Measurements from ENCODE around the gene PCDH18. TPM values are rescaled to one million over a fixed set of nuclear protein-coding genes. Genes with fewer than 3 reads are reported as not detected.

Gene PCDH18
- under 1 TPM; 0.07 to 0.12 TPM for total RNA-seq

GRCh38 chr4:137531986-137532868 lies at the start of gene PCDH18:
Gene PCDH18 (minus strand): TSS chr4:137532494. CDS start chr4:137532088, 406 bp downstream.
- intact Hi-C loops (cut with micrococcal nuclease): no loop called here
- peaks cover 3% of the 10 kb centered on the region for H3K4me1 Mint-ChIP-seq (ENCODE audit: low read depth)
- no peaks in the 10 kb centered on the region for H3K36me3 Mint-ChIP-seq
- no peak within 1 kb of the TSS for H3K27ac Mint-ChIP-seq
- DNase-seq: peak; percentile 38
- ChIA-PET POLR2A (no interaction called here), CTCF (no interaction called here)
- no peak within 1 kb of the TSS for H3K4me3 Mint-ChIP-seq
- no peaks in the 10 kb centered on the region for H3K9me3 Mint-ChIP-seq
- H3K27me3 Mint-ChIP-seq: no peaks in the 10 kb centered on the region

- no peak overlapping the region for H3K4me3 Mint-ChIP-seq
- CTCF ChIA-PET: no interaction called here
- H3K9me3 Mint-ChIP-seq: peaks cover 3% of the 10 kb centered on the region
- intact Hi-C loops (cut with micrococcal nuclease): no loop called here
- no peak overlapping the region for H3K27ac Mint-ChIP-seq
- no peak for DNase-seq
- POLR2A ChIA-PET: no interaction called here
- H3K4me1 Mint-ChIP-seq (ENCODE audit: low read depth): no peaks in the 10 kb centered on the region
- H3K36me3 Mint-ChIP-seq: no peaks in the 10 kb centered on the region
- no peaks in the 10 kb centered on the region for H3K27me3 Mint-ChIP-seq
These were observed 44.2 kb upstream of the PCDH18 start for GRCh38 chr4:137576446-137576845.

GRCh38 chr4:137572647-137573046 lies 40.4 kb upstream of the PCDH18 start:
- Mint-ChIP-seq H3K27ac (no peak overlapping the region), H3K36me3 (no peaks in the 10 kb centered on the region), H3K4me3 (no peak overlapping the region), H3K9me3 (peaks cover 13% of the 10 kb centered on the region), H3K4me1 (ENCODE audit: low read depth) (no peaks in the 10 kb centered on the region), H3K27me3 (no peaks in the 10 kb centered on the region)
- intact Hi-C loops (cut with micrococcal nuclease): no loop called here
- DNase-seq: no peak
- POLR2A ChIA-PET: no interaction called here
- CTCF ChIA-PET: no interaction called here

- Mint-ChIP-seq H3K36me3 (no peaks in the 10 kb centered on the region), H3K27me3 (no peaks in the 10 kb centered on the region), H3K4me1 (ENCODE audit: low read depth) (no peaks in the 10 kb centered on the region), H3K4me3 (no peak overlapping the region), H3K27ac (no peak overlapping the region), H3K9me3 (peaks cover 15% of the 10 kb centered on the region)
- intact Hi-C loops (cut with micrococcal nuclease): no loop called here
- ChIA-PET POLR2A (no interaction called here), CTCF (no interaction called here)
- no peak for DNase-seq
These were observed 39.9 kb upstream of the PCDH18 start for GRCh38 chr4:137572163-137572562.

GRCh38 chr4:137559801-137560200 lies 27.5 kb upstream of the PCDH18 start:
- H3K4me3 Mint-ChIP-seq: no peak overlapping the region
- H3K9me3 Mint-ChIP-seq: no peaks in the 10 kb centered on the region
- intact Hi-C loops (cut with micrococcal nuclease): no loop called here
- ChIA-PET CTCF (no interaction called here), POLR2A (no interaction called here)
- H3K4me1 Mint-ChIP-seq (ENCODE audit: low read depth): no peaks in the 10 kb centered on the region
- no peak for DNase-seq
- no peaks in the 10 kb centered on the region for H3K27me3 Mint-ChIP-seq
- no peak overlapping the region for H3K27ac Mint-ChIP-seq
- H3K36me3 Mint-ChIP-seq: no peaks in the 10 kb centered on the region

GRCh38 chr4:137558951-137559350 lies 26.7 kb upstream of the PCDH18 start:
- no peaks in the 10 kb centered on the region for H3K4me1 Mint-ChIP-seq (ENCODE audit: low read depth)
- POLR2A ChIA-PET: no interaction called here
- no peaks in the 10 kb centered on the region for H3K9me3 Mint-ChIP-seq
- no peaks in the 10 kb centered on the region for H3K36me3 Mint-ChIP-seq
- intact Hi-C loops (cut with micrococcal nuclease): no loop called here
- no peak overlapping the region for H3K4me3 Mint-ChIP-seq
- CTCF ChIA-PET: no interaction called here
- H3K27ac Mint-ChIP-seq: no peak overlapping the region
- no peak for DNase-seq
- no peaks in the 10 kb centered on the region for H3K27me3 Mint-ChIP-seq

GRCh38 chr4:137545461-137545861 lies 13.2 kb upstream of the PCDH18 start:
- ChIA-PET POLR2A (no interaction called here), CTCF (no interaction called here)
- H3K36me3 Mint-ChIP-seq: no peaks in the 10 kb centered on the region
- intact Hi-C loops (cut with micrococcal nuclease): no loop called here
- no peak overlapping the region for H3K27ac Mint-ChIP-seq
- H3K4me1 Mint-ChIP-seq (ENCODE audit: low read depth): no peaks in the 10 kb centered on the region
- H3K9me3 Mint-ChIP-seq: peaks cover 2% of the 10 kb centered on the region
- H3K27me3 Mint-ChIP-seq: no peaks in the 10 kb centered on the region
- no peak overlapping the region for H3K4me3 Mint-ChIP-seq
- no peak for DNase-seq

- ChIA-PET CTCF (interaction anchor here (0.6 kb wide), 1 partner anchor 112 kb away, joined by 5 read pairs; no protein-coding TSS in a partner anchor), POLR2A (no interaction called here)
- Mint-ChIP-seq H3K27me3 (no peaks in the 10 kb centered on the region), H3K9me3 (peaks cover 2% of the 10 kb centered on the region), H3K27ac (no peak overlapping the region), H3K4me1 (ENCODE audit: low read depth) (no peaks in the 10 kb centered on the region), H3K36me3 (no peaks in the 10 kb centered on the region), H3K4me3 (no peak overlapping the region)
- DNase-seq: no peak
- intact Hi-C loops (cut with micrococcal nuclease): no loop called here
These were observed 11.4 kb upstream of the PCDH18 start for GRCh38 chr4:137543648-137544047.

- peaks cover 2% of the 10 kb centered on the region for H3K9me3 Mint-ChIP-seq
- CTCF ChIA-PET: interaction anchor here (0.6 kb wide), 1 partner anchor 113 kb away, joined by 5 read pairs; no protein-coding TSS in a partner anchor
- no peaks in the 10 kb centered on the region for H3K4me1 Mint-ChIP-seq (ENCODE audit: low read depth)
- no peaks in the 10 kb centered on the region for H3K36me3 Mint-ChIP-seq
- intact Hi-C loops (cut with micrococcal nuclease): no loop called here
- POLR2A ChIA-PET: no interaction called here
- no peak overlapping the region for H3K4me3 Mint-ChIP-seq
- H3K27ac Mint-ChIP-seq: no peak overlapping the region
- DNase-seq: no peak
- H3K27me3 Mint-ChIP-seq: no peaks in the 10 kb centered on the region
These were observed 10.9 kb upstream of the PCDH18 start for GRCh38 chr4:137543198-137543597.

GRCh38 chr4:137541876-137542646 lies 9.8 kb upstream of the PCDH18 start:
- Mint-ChIP-seq H3K27me3 (no peaks in the 10 kb centered on the region), H3K4me1 (ENCODE audit: low read depth) (no peaks in the 10 kb centered on the region), H3K27ac (no peak overlapping the region), H3K36me3 (no peaks in the 10 kb centered on the region), H3K9me3 (peaks cover 2% of the 10 kb centered on the region), H3K4me3 (no peak overlapping the region)
- no peak for DNase-seq
- POLR2A ChIA-PET: no interaction called here
- CTCF ChIA-PET: no interaction called here
- intact Hi-C loops (cut with micrococcal nuclease): no loop called here

- no peaks in the 10 kb centered on the region for H3K27me3 Mint-ChIP-seq
- ChIA-PET CTCF (no interaction called here), POLR2A (interaction anchor here (0.6 kb wide), 1 partner anchor 354 kb away, joined by 3 read pairs; no protein-coding TSS in a partner anchor)
- no peaks in the 10 kb centered on the region for H3K4me1 Mint-ChIP-seq (ENCODE audit: low read depth)
- no peak overlapping the region for H3K27ac Mint-ChIP-seq
- no peak overlapping the region for H3K4me3 Mint-ChIP-seq
- intact Hi-C loops (cut with micrococcal nuclease): no loop called here
- H3K9me3 Mint-ChIP-seq: peaks cover 2% of the 10 kb centered on the region
- no peaks in the 10 kb centered on the region for H3K36me3 Mint-ChIP-seq
- DNase-seq: no peak
These were observed 8.9 kb upstream of the PCDH18 start for GRCh38 chr4:137541181-137541580.

GRCh38 chr4:137540356-137540755 lies 8.1 kb upstream of the PCDH18 start:
- Mint-ChIP-seq H3K9me3 (peaks cover 2% of the 10 kb centered on the region), H3K27ac (no peak overlapping the region), H3K36me3 (no peaks in the 10 kb centered on the region), H3K4me1 (ENCODE audit: low read depth) (no peaks in the 10 kb centered on the region), H3K27me3 (no peaks in the 10 kb centered on the region), H3K4me3 (no peak overlapping the region)
- CTCF ChIA-PET: no interaction called here
- no peak for DNase-seq
- intact Hi-C loops (cut with micrococcal nuclease): no loop called here
- POLR2A ChIA-PET: no interaction called here

GRCh38 chr4:137538526-137538925 lies 6.2 kb upstream of the PCDH18 start:
- H3K9me3 Mint-ChIP-seq: no peaks in the 10 kb centered on the region
- POLR2A ChIA-PET: no interaction called here

More at GRCh38 chr4:137538526-137538925, 6.2 kb upstream of the PCDH18 start:
- intact Hi-C loops (cut with micrococcal nuclease): no loop called here
- Mint-ChIP-seq H3K4me3 (no peak overlapping the region), H3K36me3 (no peaks in the 10 kb centered on the region), H3K27me3 (no peaks in the 10 kb centered on the region), H3K4me1 (ENCODE audit: low read depth) (peaks cover 3% of the 10 kb centered on the region), H3K27ac (no peak overlapping the region)
- CTCF ChIA-PET: no interaction called here
- DNase-seq: no peak
